Limb (tissue), 2 donors: ENCODE results near the gene SELENOK.

Experiments used
- DNase-seq, 2 donors: peaks; one replicate each; pipeline ENCODE4 v3.0.0-alpha.2; 2016; ENCODE audit errors: extremely low spot score in 2 of 2

Gene SELENOK

GRCh38 chr3:53884623-53885022 lies 7.0 kb downstream of the SELENOK start:
- DNase-seq, result no peak

- no peak for DNase-seq
Observed at GRCh38 chr3:53883008-53883407, 8.7 kb downstream of the SELENOK start.

GRCh38 chr3:53881691-53882593 lies 9.7 kb downstream of the SELENOK start, which contains the start of gene ACTR8:
Gene ACTR8 (minus strand): TSS chr3:53882152. CDS start chr3:53882101, 51 bp downstream.
- peak; percentile 91 to 96 for DNase-seq

- DNase-seq, result no peak
Observed at GRCh38 chr3:53880396-53881345, 11.0 kb downstream of the SELENOK start.

DNA sequence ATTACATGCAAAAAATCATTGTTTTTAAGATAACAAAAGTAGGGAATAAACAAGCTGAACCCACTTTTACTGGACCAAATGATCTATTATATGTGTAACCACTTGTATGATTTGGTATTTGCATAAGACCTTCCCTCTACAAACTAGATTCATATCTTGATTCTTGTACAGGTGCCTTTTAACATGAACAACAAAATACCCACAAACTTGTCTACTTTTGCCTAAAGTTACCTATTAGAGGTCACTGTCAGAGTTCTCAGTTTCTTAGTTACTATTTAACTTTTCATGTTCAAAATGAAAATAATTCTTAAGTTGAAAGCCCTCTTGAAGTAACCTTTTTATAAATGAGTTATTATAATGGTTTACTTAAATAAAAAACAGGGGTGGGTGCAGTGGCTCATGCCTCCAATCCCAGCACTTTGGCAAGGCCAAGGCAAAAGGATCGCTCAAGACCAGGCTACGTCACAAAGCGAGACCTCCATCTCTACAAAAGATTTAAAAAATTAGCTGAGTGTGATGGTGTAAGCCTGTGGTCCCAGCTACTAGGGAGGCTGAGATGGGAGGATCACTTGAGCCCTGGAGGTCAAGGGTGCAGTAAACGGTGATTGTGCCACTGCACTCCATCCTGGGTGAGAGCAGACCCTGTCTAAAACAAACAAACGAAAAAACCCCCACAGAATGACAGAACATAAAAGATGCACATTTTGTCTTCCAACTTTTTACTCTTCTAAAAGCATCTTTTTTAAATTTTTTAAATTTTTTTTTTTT lies 25.7 kb downstream of the SELENOK start:
- DNase-seq, result no peak

GRCh38 chr3:53863145-53863544 lies 28.5 kb downstream of the SELENOK start:
- no peak for DNase-seq

- no peak for DNase-seq
Observed at GRCh38 chr3:53862241-53862640, 29.4 kb downstream of the SELENOK start.

DNA sequence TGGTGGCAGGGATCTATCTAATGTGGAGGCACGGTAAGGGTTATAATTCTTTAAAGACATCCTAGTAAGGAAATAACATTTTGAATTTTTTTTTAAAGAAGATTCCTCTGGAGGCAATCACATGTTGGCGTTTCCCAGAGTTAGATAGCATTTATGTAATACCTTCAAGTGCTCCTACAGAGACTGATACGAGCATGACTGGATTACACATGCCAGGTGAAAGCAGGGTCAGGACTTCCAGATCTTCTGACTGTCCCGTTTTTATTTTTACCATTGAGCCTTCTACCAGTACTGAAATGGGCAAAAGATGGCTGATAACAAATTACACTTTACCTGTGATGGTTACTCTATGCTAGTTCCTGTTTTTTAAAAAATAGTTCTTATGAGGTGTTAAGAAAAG lies 31.5 kb downstream of the SELENOK start:
- DNase-seq, result no peak

- no peak for DNase-seq
Observed at GRCh38 chr3:53859178-53859577, 32.5 kb downstream of the SELENOK start.

GRCh38 chr3:53858096-53858741 lies 33.4 kb downstream of the SELENOK start:
- DNase-seq, result no peak

DNA sequence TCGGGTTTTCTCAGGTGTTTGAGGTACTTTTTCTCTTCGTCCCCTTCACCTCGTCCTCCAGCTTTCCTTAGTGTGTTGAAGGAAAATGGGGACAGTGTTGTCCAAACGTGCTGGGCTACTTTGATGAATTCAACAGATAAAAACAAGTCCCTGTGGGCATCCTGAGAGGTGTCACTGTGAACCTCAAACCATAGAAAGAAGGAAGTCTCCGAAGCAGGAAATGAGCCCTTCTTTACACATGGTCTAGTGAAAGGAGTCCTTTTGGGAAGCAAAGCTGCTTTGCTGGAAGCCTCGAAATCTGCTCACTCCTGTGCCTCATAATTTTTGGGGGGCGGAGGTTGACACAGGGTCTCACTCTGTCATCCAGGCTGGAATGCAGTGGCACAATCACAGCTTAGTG lies 34.7 kb downstream of the SELENOK start:
- DNase-seq, result no peak

DNA sequence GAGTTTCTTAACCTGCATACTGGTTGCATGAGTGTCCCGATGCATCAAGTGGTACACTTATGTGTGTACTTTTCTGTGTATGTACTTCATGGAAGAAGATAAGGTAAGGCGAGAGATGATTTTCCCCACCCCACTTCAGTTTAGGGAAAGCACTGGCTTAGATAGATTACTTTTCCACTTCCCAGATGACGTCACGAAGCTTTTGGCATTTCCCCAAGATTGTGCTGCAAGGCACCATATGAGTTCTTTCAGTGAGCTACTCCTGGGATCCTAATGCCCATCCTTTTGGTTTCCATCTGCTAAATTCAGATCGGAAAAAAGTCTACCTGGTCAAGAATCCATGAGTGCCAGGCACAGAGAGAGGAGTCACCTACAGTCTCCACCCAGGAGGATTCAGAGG lies 40.8 kb downstream of the SELENOK start:
- DNase-seq, result peak in 1 of 2 donors; percentile 52

DNA sequence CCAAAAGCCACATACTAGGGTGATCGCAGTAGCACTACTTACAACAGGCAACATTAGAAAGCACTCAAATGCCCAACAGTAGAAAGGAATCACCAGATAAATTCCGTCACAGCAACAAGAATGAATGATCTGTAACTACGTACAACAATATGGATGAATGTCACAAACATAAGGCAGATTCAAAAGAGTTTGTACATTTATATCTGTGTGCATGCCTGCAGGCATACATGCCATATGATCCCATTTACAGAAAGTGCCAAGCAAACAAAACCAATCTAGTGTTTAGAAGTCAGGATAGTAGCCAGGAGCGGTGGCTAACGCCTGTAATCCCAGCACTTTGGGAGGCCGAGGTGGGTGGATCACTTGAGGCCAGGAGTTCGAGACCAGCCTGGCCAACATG lies 41.7 kb downstream of the SELENOK start:
- DNase-seq, result no peak

DNA sequence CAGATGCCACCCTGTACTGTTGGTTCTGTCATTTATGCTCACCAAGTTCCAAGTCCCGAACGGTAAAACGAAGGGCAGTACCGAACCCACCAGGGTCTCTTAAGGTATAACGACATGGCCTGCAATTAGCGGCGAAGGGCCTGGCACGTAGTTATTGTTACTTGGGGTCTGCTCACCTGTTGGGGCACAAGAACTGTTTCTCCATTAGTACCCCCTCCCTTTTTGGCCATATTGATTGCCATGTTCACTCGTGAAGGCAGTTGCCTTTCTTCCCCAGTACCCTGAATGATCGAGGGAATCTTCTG lies 44.9 kb downstream of the SELENOK start:
- DNase-seq, result no peak

DNA sequence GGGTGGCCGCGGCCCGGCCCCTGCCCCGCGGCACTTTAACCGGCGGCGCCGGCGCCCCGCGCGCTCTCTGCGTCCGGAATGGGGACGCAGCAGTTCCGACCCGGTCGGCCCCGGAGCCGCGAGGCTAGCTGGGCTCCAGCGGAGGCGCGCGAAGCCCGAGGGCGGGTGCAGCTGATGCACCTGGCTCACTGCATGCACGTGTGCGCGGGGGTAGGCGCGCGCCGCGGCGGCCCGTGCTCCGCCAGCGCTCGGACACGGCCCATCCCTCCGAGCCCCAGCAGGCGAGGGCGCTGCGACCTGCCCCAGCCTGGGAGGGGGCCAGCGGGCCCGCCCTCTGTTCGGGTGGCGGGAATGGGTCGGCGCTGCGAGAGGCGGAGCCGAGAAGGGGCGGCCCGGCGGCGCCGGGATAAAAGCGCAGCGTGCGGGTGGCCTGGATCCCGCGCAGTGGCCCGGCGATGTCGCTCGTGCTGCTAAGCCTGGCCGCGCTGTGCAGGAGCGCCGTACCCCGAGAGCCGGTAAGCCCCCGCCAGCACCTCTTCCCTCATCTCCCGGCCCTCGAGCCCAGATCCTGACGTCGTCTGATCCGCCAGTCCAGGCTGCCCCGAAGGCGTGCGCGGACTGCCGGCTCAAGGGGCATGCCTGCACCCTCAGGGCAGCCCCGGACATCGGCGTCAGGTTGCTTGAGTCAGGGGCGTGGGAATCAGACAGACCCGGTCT lies 45.4 kb downstream of the SELENOK start, which contains the start of the genes CHDH and IL17RB:
TSS of gene CHDH (minus strand) at position 286 of the 717 bp plus-strand sequence. CDS start 22,411 bp downstream, outside the sequence.
TSS of gene IL17RB (plus strand) at position 435 of the 717 bp plus-strand sequence. CDS start at position 456, 21 bp downstream.
- peak; percentile 36 to 75 for DNase-seq

GRCh38 chr3:53845881-53846133 lies 45.9 kb downstream of the SELENOK start:
- DNase-seq, result no peak

- DNase-seq, result peak; percentile 37 to 75
Observed at GRCh38 chr3:53845103-53845880, 46.4 kb downstream of the SELENOK start.

- no peak for DNase-seq
Observed at GRCh38 chr3:53844262-53845102, 47.2 kb downstream of the SELENOK start.
